WTC11 (cell line): Measurements from ENCODE around the gene GRB10. TPM values are rescaled to one million over a fixed set of nuclear protein-coding genes. Genes with fewer than 3 reads are reported as not detected.
A peak's percentile ranks its signal among the peaks of the same experiment; 100 is the strongest.
"Not testable (repeated sequence)": the region's sequence is repeated elsewhere in the genome, so short reads cannot be mapped to it uniquely, and the experiment has no call there.

Source experiments
- ATAC-seq: fragments of 200-7000 bp; cut with Tn5 transposase; 2 replicates; pipeline ENCODE4 v1.10.0; 2021; ENCODE audit warnings: mild to moderate bottlenecking, moderate library complexity
- CTCF ChIA-PET: fragments of 300-600 bp; sonication (Branson Sonifier 250); formaldehyde crosslinking; loops from one replicate; lab custom pipeline; 2021; ENCODE audit warnings: antibody characterized with exemption; lab: Charles Lee
- POLR2A ChIA-PET: fragments of 350-600 bp; sonication (Branson Sonifier 250); formaldehyde crosslinking; loops from one replicate; lab custom pipeline; 2021; ENCODE audit warnings: antibody characterized with exemption; lab: Charles Lee
- DNase-seq: peaks from one replicate; pipeline ENCODE4 v3.0.0; 2021; ENCODE audit warnings: low spot score
- H3K27ac Mint-ChIP-seq: 2 replicates; pipeline ENCODE4 v1.8.0; 2021; ENCODE audit warnings: mixed read lengths
- H3K27me3 Mint-ChIP-seq: 2 replicates; pipeline ENCODE4 v1.8.0; 2021; ENCODE audit warnings: low read depth, mild to moderate bottlenecking, moderate library complexity, mixed read lengths
- H3K36me3 Mint-ChIP-seq: 2 replicates; pipeline ENCODE4 v1.8.0; 2021; ENCODE audit warnings: mixed read lengths
- H3K4me1 Mint-ChIP-seq: 2 replicates; pipeline ENCODE4 v1.8.0; 2022; ENCODE audit warnings: mixed read lengths
- H3K4me3 Mint-ChIP-seq: 2 replicates; pipeline ENCODE4 v1.8.0; 2021; ENCODE audit warnings: mild to moderate bottlenecking, moderate library complexity, mixed read lengths
- H3K9me3 Mint-ChIP-seq: 2 replicates; pipeline ENCODE4 v1.8.0; 2021; ENCODE audit warnings: mixed read lengths
- ATF1 ChIP-seq: sonication (generic); formaldehyde crosslinking; IDR thresholded peaks from 2 replicates; pipeline ENCODE4 v1.8.1; 2023; ENCODE audit warnings: mild to moderate bottlenecking, moderate library complexity, missing genetic modification reagents
- ATF3 ChIP-seq: sonication (generic); formaldehyde crosslinking; conservative IDR thresholded peaks from 2 replicates; pipeline ENCODE4 v1.8.1; 2022; ENCODE audit warnings: mild to moderate bottlenecking, missing genetic modification reagents
- ATF6 ChIP-seq: sonication (generic); formaldehyde crosslinking; IDR thresholded peaks from 2 replicates; pipeline ENCODE4 v1.8.1; 2023; ENCODE audit warnings: mild to moderate bottlenecking, missing genetic modification reagents
- ESRRA ChIP-seq: sonication (generic); formaldehyde crosslinking; IDR thresholded peaks from 2 replicates; pipeline ENCODE4 v1.8.1; 2022; ENCODE audit warnings: mild to moderate bottlenecking, missing genetic modification reagents, borderline replicate concordance
- ETV6 ChIP-seq: sonication (generic); formaldehyde crosslinking; IDR thresholded peaks from 2 replicates; pipeline ENCODE4 v1.8.1; 2022; ENCODE audit warnings: mild to moderate bottlenecking, missing genetic modification reagents
- FOXK1 ChIP-seq: sonication (generic); formaldehyde crosslinking; IDR thresholded peaks from 2 replicates; pipeline ENCODE4 v1.8.0; 2022; ENCODE audit warnings: mild to moderate bottlenecking, moderate library complexity, missing genetic modification reagents
- FOXP4 ChIP-seq: sonication (generic); formaldehyde crosslinking; IDR thresholded peaks from 2 replicates; pipeline ENCODE4 v1.8.0; 2022; ENCODE audit warnings: mild to moderate bottlenecking, missing genetic modification reagents
- GABPB1 ChIP-seq: sonication (generic); formaldehyde crosslinking; IDR thresholded peaks from 2 replicates; pipeline ENCODE4 v1.8.1; 2023; ENCODE audit warnings: mild to moderate bottlenecking, missing genetic modification reagents
- GRHL2 ChIP-seq: fragments of 250-450 bp; sonication (Bioruptor Pico); IDR thresholded peaks from 2 replicates; pipeline ENCODE4 v1.8.0; 2022; ENCODE audit warnings: mild to moderate bottlenecking, moderate library complexity; ENCODE audit not compliant: insufficient replicate concordance, severe bottlenecking
- HMGA2 ChIP-seq: fragments of 250-450 bp; sonication (Bioruptor Pico); IDR thresholded peaks from 2 replicates; pipeline ENCODE4 v1.4.0; 2021; ENCODE audit warnings: mild to moderate bottlenecking, moderate library complexity
- NR2C2 ChIP-seq: sonication (generic); formaldehyde crosslinking; IDR thresholded peaks from 2 replicates; pipeline ENCODE4 v1.8.0; 2022; ENCODE audit warnings: mild to moderate bottlenecking, missing genetic modification reagents
- SMAD3 ChIP-seq: sonication (generic); formaldehyde crosslinking; IDR thresholded peaks from 2 replicates; pipeline ENCODE4 v1.8.0; 2022; ENCODE audit warnings: missing genetic modification reagents, mild to moderate bottlenecking, borderline replicate concordance
- ZNF263 ChIP-seq: sonication (generic); formaldehyde crosslinking; IDR thresholded peaks from 2 replicates; pipeline ENCODE4 v1.8.1; 2022; ENCODE audit warnings: low read depth, mild to moderate bottlenecking, moderate library complexity, missing genetic modification reagents
- ZNF416 ChIP-seq: fragments of 250-450 bp; sonication (Bioruptor Pico); IDR thresholded peaks from 2 replicates; pipeline ENCODE4 v1.9.0; 2021; ENCODE audit warnings: mild to moderate bottlenecking, inconsistent platforms
- ZSCAN18 ChIP-seq: fragments of 250-450 bp; sonication (Bioruptor Pico); IDR thresholded peaks from 2 replicates; pipeline ENCODE4 v2.1.2; 2022; ENCODE audit warnings: mild to moderate bottlenecking, moderate library complexity
- total RNA-seq: library from RNA; stranded (reverse); gene quantifications from 3 replicates; pipeline ENCODE4 v1.2.3, GENCODE V29; 2021

The GRB10 gene
- total RNA-seq, 1 experiment from 2014 or later: 103 TPM

GRCh38 chr7:50553973-50554372, 228.7 kb downstream of the GRB10 start (continued):
- TF ChIP-seq ZSCAN18 (CRISPR knock-in tag) (no peak), ESRRA (CRISPR knock-in tag) (no peak), FOXP4 (no peak), ZNF263 (CRISPR knock-in tag) (no peak)

- Mint-ChIP-seq H3K9me3 (peaks cover 4% of the 10 kb centered on the region), H3K4me1 (peaks cover 14% of the 10 kb centered on the region), H3K27ac (no peak overlapping the region), H3K4me3 (no peak overlapping the region), H3K36me3 (no peaks in the 10 kb centered on the region), H3K27me3 (no peaks in the 10 kb centered on the region)
- ChIA-PET CTCF (interaction anchor here (0.9 kb wide), 1 partner anchor 9 kb away, joined by 3 read pairs; no protein-coding TSS in a partner anchor), POLR2A (no interaction called here)
- no peak for DNase-seq
- peak; percentile 28; the same call in 1 of the 2 replicates for ATAC-seq
- 0 out of 2 replicates have a peak, but pooled peaks have one; percentile 19 for TF ChIP-seq FOXK1
- 0 out of 2 replicates have a peak, but pooled peaks have one; percentile 20 for TF ChIP-seq NR2C2 (CRISPR knock-in tag)
- TF ChIP-seq GRHL2 (CRISPR knock-in tag): no peak
Observed at GRCh38 chr7:50552921-50553320, 229.8 kb downstream of the GRB10 start.

- POLR2A ChIA-PET: no interaction called here
Observed at GRCh38 chr7:50552139-50552538, 230.6 kb downstream of the GRB10 start.

GRCh38 chr7:50545613-50546012, 237.1 kb downstream of the GRB10 start:
- H3K36me3 Mint-ChIP-seq, DNase-seq, H3K9me3 Mint-ChIP-seq, H3K27ac Mint-ChIP-seq, H3K4me3 Mint-ChIP-seq, CTCF ChIA-PET, POLR2A ChIA-PET, ATAC-seq, H3K27me3 Mint-ChIP-seq, H3K4me1 Mint-ChIP-seq: not testable (repeated sequence)

More at GRCh38 chr7:50552139-50552538, 230.6 kb downstream of the GRB10 start:
- H3K4me1 Mint-ChIP-seq: peaks cover 13% of the 10 kb centered on the region
- H3K4me3 Mint-ChIP-seq: no peak overlapping the region
- TF ChIP-seq ATF3 (CRISPR knock-in tag) (no peak), SMAD3 (no peak)
- no peak overlapping the region for H3K27ac Mint-ChIP-seq
- H3K9me3 Mint-ChIP-seq: peaks cover 4% of the 10 kb centered on the region
- CTCF ChIA-PET: no interaction called here
- H3K27me3 Mint-ChIP-seq: no peaks in the 10 kb centered on the region
- no peak for ATAC-seq
- DNase-seq: no peak
- no peaks in the 10 kb centered on the region for H3K36me3 Mint-ChIP-seq

GRCh38 chr7:50544992-50545391, 237.7 kb downstream of the GRB10 start:
- no peaks in the 10 kb centered on the region for H3K27me3 Mint-ChIP-seq
- no peaks in the 10 kb centered on the region for H3K36me3 Mint-ChIP-seq
- H3K27ac Mint-ChIP-seq: no peak overlapping the region
- ATAC-seq (no peak), DNase-seq (no peak)
- no peaks in the 10 kb centered on the region for H3K4me1 Mint-ChIP-seq
- H3K9me3 Mint-ChIP-seq: peaks cover 4% of the 10 kb centered on the region
- no peak overlapping the region for H3K4me3 Mint-ChIP-seq
- ChIA-PET CTCF (no interaction called here), POLR2A (no interaction called here)
- TF ChIP-seq ATF1 (no peak), GABPB1 (CRISPR knock-in tag) (0 out of 2 replicates have a peak, but pooled peaks have one; percentile 28), ZNF416 (CRISPR knock-in tag) (no peak), HMGA2 (CRISPR knock-in tag) (no peak), ATF6 (CRISPR knock-in tag) (no peak), ETV6 (no peak)
